GM08714 (cell line): ENCODE data around the gene PXDN.

Source experiments
- H3K4me3 ChIP-seq: fragments of 200-500 bp; sonication (Bioruptor generic); 2 replicates; pipeline ENCODE4 v1.5.1; 2014; ENCODE audit warnings: mild to moderate bottlenecking, low read length, inconsistent platforms
- ZNF274 ChIP-seq: IDR thresholded peaks from 2 replicates; pipeline ENCODE4 v1.6.1; 2012; ENCODE audit warnings: mild to moderate bottlenecking, low read depth, low read length

Gene PXDN

DNA sequence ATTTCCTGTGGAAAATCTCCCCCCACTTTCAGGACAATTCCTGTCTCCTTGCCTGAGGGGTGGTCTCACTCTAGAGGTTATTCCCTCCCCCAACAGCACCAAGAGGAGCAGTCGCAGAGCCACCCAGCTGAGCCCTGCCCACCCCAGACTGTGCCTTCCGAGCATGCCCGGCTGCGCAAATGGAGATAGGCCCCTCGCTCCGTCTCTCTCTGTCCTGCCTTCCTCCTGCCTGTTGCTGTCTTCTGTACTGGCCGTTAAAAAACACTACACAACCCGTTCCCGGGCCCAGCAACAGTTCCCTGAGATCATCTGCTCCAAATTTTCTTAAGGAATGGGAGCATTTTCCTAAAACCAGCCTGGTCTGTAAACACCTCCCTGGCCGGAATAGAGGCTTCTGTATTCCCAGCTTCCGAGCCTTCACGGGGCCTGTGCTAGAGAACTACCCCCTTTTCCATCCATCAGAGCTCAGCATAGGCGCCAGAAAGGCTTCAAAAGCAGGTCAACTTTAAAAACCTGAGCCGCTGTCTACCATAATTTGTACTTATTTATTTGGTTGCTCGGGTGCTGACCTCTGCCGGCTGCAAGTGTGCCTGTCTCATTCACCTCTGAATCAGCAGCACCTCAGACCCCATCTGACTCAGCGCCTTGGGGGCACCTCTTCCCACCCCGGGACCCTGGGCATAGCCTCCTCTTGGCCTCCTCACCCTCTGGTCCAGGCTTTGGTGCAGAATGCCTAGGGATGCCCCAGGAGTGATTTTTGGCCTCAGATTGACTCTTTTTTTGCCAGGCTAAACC lies 159.4 kb downstream of the PXDN start:
- TF ChIP-seq ZNF274, result no peak
- no peak overlapping the region for H3K4me3 ChIP-seq

DNA sequence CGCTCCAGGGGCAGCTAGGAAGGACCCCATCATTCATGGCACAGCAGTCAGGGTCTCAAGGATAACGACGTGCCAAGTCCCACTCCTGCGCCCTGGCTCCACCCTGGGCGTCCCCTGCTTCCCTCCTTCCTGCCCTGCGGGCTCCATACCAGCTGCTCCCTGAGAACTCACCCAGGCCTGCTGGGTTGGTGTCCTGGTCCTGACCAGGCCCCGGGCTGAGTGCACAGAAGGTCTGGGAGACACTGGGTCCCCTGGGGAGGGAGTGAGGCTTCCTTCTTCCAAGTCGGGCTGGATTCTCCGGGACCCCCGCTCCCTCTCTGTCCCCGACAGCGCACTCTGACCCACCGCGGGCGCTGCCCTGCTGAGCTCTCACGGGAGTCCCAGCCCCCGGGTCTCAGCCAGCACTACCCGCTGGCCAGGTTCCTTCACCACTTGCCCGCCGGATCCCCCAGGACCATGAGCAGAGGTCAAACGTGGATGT lies 160.2 kb downstream of the PXDN start:
- no peak overlapping the region for H3K4me3 ChIP-seq
- TF ChIP-seq ZNF274, result no peak

DNA sequence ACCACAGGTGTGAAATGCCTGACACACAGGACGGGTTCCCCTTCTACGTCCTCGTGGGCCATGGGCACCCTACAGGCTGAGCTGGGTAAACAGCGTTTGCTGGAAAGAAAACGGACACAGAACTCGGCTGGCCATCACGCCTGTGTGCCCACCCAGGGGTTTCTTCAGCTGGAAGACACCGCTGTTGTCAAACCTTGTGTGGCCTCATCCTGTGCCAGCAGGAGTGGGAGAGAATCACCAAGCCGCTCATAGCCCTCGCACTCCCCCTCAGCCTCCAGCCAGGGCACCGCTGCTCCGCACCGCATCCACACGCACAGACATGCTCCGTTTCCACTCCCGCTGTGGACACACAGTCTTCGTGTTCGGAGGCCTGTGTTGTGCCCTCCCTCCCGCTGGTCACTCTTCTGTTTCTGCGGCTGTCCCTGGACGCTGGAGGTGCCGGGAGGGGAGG lies 161.4 kb downstream of the PXDN start:
- no peak for TF ChIP-seq ZNF274
- no peak overlapping the region for H3K4me3 ChIP-seq

DNA sequence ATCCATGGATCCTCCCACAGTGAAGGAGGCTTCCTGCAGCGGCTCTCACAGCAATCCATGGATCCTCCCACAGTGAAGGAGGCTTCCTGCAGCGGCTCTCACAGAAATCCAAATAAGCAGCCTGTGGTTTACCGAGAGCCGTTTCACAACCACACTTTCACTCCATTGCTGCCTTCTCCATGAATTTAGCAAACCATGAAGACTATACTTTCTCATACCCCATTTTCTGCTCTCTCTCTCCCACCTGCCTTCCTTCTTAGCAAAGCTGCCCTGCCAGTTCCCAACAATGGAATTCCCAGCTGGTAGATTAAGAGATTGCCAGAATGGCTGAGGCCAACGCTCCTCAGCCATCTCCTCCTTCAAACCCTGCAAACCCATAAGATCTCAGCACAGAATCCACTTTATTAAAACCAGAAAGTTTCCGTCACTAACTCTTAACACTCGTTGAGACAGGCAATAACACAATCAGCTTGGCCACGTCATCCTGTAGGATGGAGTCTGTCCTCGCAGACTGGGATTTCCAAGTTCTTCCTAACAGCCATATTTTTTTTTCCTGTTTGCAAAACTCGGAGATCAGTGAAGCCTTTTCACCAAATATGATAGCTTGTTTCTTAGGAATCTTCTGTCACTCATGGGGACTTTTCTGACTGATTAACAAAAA lies 162.2 kb downstream of the PXDN start:
- no peak overlapping the region for H3K4me3 ChIP-seq
- no peak for TF ChIP-seq ZNF274
